Lower leg skin (tissue), 4 donors: ENCODE measurements around the gene CYP3A4. TPM values are rescaled to one million over a fixed set of nuclear protein-coding genes. Genes with fewer than 3 reads are reported as not detected.

Experiments
- DNase-seq, 2 donors: peaks; one replicate each; pipeline ENCODE4 v3.0.0-alpha.2; 2019; ENCODE audit warnings: low spot score in 2 of 2
- H3K4me3 ChIP-seq: fragments of 200-600 bp; sonication (generic); 2 replicates; pipeline ENCODE4 v1.5.1; 2017; ENCODE audit warnings: mild to moderate bottlenecking, low read depth; ENCODE audit not compliant: poor library complexity, severe bottlenecking
- POLR2A ChIP-seq, 2 donors: fragments of 450-650 bp; IDR thresholded peaks; one replicate each; pipeline ENCODE4 v1.6.1; 2016 to 2017; ENCODE audit warnings: antibody characterized with exemption in 2 of 2, mild to moderate bottlenecking in 1 of 2, moderate library complexity in 1 of 2
- WGBS, 2 donors: methylation state at CpG; one replicate each; pipeline ENCODE4 v1.1.5; 2018; 5-methylcytosine and 5-hydroxymethylcytosine counted together
- intact Hi-C: fragments of 100-400 bp; cut with DNase I; formaldehyde crosslinking; loops from one replicate; pipeline ENCODE4 v1.15.0; 2023; ENCODE audit warnings: low total_unique reads
- total RNA-seq, 4 donors: library from RNA; depleted of rRNA; stranded (reverse); fragments of >200 nt; gene quantifications; one replicate each; pipeline ENCODE4 v1.1.0, GENCODE V29; 2016
- TF ChIP-seq, protein P1 (sequence below), 3 donors: fragments of 450-650 bp; IDR thresholded peaks; one replicate each; pipeline ENCODE4 v1.5.1; 2016; ENCODE audit warnings: antibody characterized with exemption in 3 of 3, mild to moderate bottlenecking in 3 of 3, moderate library complexity in 2 of 3

CYP3A4 gene
- total RNA-seq, 4 donors from 2014 or later: 2.7 to 5.2 (median 4.3) TPM

GRCh38 chr7:99827040-99827778, 43.2 kb upstream of the CYP3A4 start:
- no peak overlapping the region for H3K4me3 ChIP-seq
- no peak for DNase-seq
- intact Hi-C loops: no loop called here
- TF ChIP-seq, protein P1, sequence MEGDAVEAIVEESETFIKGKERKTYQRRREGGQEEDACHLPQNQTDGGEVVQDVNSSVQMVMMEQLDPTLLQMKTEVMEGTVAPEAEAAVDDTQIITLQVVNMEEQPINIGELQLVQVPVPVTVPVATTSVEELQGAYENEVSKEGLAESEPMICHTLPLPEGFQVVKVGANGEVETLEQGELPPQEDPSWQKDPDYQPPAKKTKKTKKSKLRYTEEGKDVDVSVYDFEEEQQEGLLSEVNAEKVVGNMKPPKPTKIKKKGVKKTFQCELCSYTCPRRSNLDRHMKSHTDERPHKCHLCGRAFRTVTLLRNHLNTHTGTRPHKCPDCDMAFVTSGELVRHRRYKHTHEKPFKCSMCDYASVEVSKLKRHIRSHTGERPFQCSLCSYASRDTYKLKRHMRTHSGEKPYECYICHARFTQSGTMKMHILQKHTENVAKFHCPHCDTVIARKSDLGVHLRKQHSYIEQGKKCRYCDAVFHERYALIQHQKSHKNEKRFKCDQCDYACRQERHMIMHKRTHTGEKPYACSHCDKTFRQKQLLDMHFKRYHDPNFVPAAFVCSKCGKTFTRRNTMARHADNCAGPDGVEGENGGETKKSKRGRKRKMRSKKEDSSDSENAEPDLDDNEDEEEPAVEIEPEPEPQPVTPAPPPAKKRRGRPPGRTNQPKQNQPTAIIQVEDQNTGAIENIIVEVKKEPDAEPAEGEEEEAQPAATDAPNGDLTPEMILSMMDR (IDR thresholded peaks at IDR 0.05): no peak
- TF ChIP-seq POLR2A (IDR thresholded peaks at IDR 0.05): no peak
- WGBS, 2 donors: 60 to 66% methylated on average over 2 of the region's 2 CpGs

GRCh38 chr7:99825873-99826272, 41.9 kb upstream of the CYP3A4 start:
- intact Hi-C loops: no loop called here
- no peak for TF ChIP-seq POLR2A (IDR thresholded peaks at IDR 0.05)
- TF ChIP-seq, protein P1 (IDR thresholded peaks at IDR 0.05): no peak
- no peak for DNase-seq
- no peak overlapping the region for H3K4me3 ChIP-seq

DNA sequence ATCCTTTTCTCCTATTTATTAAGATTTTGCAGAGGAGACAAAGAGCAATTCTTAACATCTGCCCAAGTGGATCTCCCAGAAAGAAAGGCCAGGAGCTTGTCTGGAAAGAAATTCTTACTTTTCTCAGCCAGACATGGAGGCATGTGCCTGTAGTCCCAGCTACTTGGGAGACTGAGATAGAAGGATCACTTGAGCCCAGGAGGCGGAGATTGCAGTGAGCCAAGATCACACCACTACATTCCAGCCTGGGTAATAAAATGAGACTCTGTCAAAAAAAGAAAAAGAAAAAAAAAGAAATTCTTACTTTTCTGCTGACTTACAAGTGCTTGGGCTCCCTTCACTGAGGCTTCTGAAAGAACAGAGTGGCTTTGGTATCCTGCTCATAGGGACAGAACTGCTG, 41.5 kb upstream of the CYP3A4 start:
- intact Hi-C loops: no loop called here
- 79 to 91% methylated on average over 1 of the region's 1 CpG for WGBS, 2 donors
- H3K4me3 ChIP-seq: no peak overlapping the region
- TF ChIP-seq, protein P1 (IDR thresholded peaks at IDR 0.05): no peak
- TF ChIP-seq POLR2A (IDR thresholded peaks at IDR 0.05): no peak
- no peak for DNase-seq

- no peak overlapping the region for H3K4me3 ChIP-seq
- intact Hi-C loops: no loop called here
- 89 to 94% methylated on average over 3 of the region's 3 CpGs for WGBS, 2 donors
- TF ChIP-seq POLR2A (IDR thresholded peaks at IDR 0.05): no peak
- TF ChIP-seq, protein P1 (IDR thresholded peaks at IDR 0.05): no peak
- DNase-seq: no peak
Observed at GRCh38 chr7:99824091-99824490, 40.1 kb upstream of the CYP3A4 start.

GRCh38 chr7:99822731-99823718, 39.0 kb upstream of the CYP3A4 start:
- DNase-seq: no peak
- intact Hi-C loops: no loop called here
- no peak for TF ChIP-seq POLR2A (IDR thresholded peaks at IDR 0.05)
- TF ChIP-seq, protein P1 (IDR thresholded peaks at IDR 0.05): no peak
- H3K4me3 ChIP-seq: no peak overlapping the region
- WGBS, 2 donors: 67 to 68% methylated on average over 4 of the region's 4 CpGs
